ENCODE measurements around the gene BST1.
A peak's percentile ranks its signal among the peaks of the same experiment; 100 is the strongest.
"Not testable (repeated sequence)": the region's sequence is repeated elsewhere in the genome, so short reads cannot be mapped to it uniquely, and the experiment has no call there.

Gene BST1

DNA sequence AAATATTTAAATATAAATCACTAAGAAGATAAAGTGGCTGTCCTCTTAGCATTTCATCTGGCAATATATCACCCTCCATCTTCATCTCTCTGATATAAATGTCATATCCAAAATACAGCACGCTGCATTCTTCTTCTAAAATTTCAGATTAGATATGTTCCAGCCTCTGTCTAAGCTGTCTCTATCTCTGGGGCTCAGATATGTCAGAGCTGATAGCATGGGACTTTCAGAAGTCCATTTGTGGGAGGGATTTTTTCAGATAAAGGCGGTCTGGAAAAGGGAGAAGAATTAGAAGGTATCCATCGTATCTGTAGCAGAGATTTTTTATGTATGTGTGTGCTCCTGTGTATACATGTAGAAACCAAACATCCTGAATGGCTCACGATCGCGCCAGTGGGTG lies 50.2 kb downstream of the BST1 start:
- no peak for DNase-seq (ENCODE audit: low read depth)
- TF ChIP-seq, protein P1, sequence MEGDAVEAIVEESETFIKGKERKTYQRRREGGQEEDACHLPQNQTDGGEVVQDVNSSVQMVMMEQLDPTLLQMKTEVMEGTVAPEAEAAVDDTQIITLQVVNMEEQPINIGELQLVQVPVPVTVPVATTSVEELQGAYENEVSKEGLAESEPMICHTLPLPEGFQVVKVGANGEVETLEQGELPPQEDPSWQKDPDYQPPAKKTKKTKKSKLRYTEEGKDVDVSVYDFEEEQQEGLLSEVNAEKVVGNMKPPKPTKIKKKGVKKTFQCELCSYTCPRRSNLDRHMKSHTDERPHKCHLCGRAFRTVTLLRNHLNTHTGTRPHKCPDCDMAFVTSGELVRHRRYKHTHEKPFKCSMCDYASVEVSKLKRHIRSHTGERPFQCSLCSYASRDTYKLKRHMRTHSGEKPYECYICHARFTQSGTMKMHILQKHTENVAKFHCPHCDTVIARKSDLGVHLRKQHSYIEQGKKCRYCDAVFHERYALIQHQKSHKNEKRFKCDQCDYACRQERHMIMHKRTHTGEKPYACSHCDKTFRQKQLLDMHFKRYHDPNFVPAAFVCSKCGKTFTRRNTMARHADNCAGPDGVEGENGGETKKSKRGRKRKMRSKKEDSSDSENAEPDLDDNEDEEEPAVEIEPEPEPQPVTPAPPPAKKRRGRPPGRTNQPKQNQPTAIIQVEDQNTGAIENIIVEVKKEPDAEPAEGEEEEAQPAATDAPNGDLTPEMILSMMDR (conservative IDR thresholded peaks at IDR 0.05; ENCODE audit: low read depth, low read length) = no peak

DNA sequence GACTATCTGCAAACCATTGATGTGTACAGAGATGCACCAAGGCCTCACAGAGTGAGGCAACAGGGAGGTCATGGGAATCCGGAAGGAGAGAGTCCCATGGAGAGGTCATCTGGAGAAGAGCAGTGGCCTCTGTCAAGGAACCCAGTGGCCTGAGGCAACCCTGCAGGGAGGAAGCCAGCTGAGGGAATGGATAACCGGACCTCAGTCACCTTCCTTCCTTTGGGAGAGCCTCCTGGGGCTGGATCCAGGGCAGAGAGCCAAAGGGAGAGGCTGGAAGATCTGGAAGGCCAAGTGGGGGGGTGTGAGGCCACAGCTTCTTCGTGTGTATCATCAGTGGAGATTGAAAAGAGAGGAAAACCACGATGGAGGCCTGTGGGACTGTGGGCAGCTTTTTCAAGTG lies 50.9 kb downstream of the BST1 start:
- DNase-seq (ENCODE audit: low read depth) = peak; percentile 55
- TF ChIP-seq, protein P1 (conservative IDR thresholded peaks at IDR 0.05; ENCODE audit: low read depth, low read length) = no peak
- no peak overlapping the region for H3K4me3 ChIP-seq (ENCODE audit: low read depth, low read length)

More for the DNA sequence above, 50.2 kb downstream of the BST1 start:
- no peak overlapping the region for H3K4me3 ChIP-seq (ENCODE audit: low read depth, low read length)

GRCh38 chr4:15754323-15754722 lies 51.5 kb downstream of the BST1 start:
- TF ChIP-seq, protein P1 (conservative IDR thresholded peaks at IDR 0.05; ENCODE audit: low read depth, low read length) = no peak
- H3K4me3 ChIP-seq (ENCODE audit: low read depth, low read length) = no peak overlapping the region
- DNase-seq (ENCODE audit: low read depth) = peak; percentile 94

DNA sequence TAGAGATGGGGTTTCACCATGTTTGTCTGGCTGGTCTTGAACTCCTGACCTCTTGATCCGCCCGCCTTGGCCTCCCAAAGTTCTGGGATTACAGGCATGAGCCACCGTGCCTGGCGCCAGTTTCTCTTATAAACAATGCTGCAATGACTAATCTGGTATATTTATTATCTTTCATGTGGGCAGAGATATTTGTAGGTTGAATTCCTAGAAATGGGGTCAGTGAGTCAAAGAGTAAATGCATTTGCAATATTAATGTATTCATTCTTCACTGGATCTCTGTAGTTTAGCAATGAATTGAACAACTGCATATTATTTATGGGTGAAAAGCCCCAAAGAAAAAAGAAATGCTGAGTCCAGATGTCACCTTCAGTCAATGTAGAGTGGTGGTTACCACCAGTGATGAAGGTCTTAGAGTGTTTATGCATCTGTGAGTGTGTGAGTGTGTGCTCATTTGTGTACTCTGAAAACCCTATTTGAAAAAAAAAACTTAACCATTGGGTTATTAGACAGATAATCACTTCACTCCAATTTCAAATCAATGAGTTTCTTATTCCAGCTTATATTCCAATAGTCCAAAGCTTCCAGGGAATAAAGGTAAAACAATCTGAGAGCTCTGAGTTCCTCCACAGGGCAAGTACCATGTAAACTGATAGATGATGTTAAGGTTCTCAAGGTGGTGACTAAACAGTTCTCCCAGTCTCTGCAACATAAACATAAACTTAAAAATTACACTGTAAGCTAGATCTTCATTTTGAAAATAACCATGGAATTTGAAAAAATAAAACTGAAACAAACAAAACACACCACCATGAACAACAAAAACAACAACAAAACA lies 52.7 kb downstream of the BST1 start:
- TF ChIP-seq, protein P1 (conservative IDR thresholded peaks at IDR 0.05; ENCODE audit: low read depth, low read length) = no peak
- H3K4me3 ChIP-seq (ENCODE audit: low read depth, low read length) = no peak overlapping the region
- peak; percentile 85 for DNase-seq (ENCODE audit: low read depth)

- DNase-seq (ENCODE audit: low read depth) = peak; percentile 73
- no peak overlapping the region for H3K4me3 ChIP-seq (ENCODE audit: low read depth, low read length)
- TF ChIP-seq, protein P1 (conservative IDR thresholded peaks at IDR 0.05; ENCODE audit: low read depth, low read length) = peak; percentile 83
These were observed 53.5 kb downstream of the BST1 start for GRCh38 chr4:15756361-15756861.

DNA sequence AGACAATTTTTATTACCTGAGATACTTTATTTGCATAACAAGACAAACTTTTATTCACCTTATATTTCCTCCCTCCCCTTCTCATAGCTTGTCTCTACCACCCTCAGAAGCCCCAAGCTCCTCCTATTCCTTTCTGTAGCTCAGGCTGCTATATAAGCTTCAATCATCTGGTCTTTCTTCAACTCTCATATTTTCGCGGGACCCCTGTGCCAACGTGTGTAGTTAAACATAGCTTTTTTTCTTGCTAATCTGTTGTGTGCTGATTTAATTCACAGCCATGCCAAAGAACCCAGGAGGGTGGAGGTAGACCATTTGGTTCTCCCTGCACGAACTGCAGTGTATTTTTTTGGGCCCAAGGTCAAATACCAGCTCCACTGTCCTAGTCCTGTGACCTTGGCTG lies 54.2 kb downstream of the BST1 start:
- no peak overlapping the region for H3K4me3 ChIP-seq (ENCODE audit: low read depth, low read length)
- TF ChIP-seq, protein P1 (conservative IDR thresholded peaks at IDR 0.05; ENCODE audit: low read depth, low read length) = no peak
- no peak for DNase-seq (ENCODE audit: low read depth)

DNA sequence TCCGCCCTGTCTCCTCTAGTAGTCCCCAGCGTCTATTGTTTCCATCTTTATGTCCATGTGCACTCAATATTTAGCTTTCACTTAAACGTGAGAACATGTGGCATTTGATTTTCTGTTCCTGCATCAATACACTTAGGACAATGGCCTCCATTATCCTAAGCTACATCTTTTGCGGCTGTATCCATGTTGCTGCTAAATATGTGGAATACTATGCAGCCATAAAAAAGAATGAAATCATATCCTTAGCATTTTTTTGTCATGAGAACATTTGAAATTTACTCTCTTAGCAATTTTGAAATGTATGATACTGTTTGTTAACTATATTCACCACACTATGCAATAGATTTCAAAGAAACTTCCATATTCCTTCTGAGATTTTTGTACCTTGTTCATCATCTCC lies 55.4 kb downstream of the BST1 start:
- no peak for DNase-seq (ENCODE audit: low read depth)
- no peak overlapping the region for H3K4me3 ChIP-seq (ENCODE audit: low read depth, low read length)
- TF ChIP-seq, protein P1 (conservative IDR thresholded peaks at IDR 0.05; ENCODE audit: low read depth, low read length) = no peak

DNA sequence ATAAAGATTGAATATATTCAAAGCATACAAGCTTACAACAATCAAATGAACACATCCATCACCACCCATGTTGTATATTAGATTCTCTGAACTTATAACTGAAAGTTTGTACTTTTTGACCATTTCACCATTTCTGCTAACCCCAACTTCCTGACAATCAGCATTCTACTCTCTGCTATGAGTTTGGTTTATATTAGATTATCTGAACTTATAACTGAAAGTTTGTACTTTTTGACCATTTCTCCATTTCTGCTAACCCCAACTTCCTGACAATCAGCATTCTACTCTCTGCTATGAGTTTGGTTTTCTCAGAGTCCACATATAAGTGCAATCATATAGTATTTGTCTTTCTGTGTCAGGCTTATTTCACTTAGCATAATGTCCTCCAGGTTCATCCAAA lies 59.6 kb downstream of the BST1 start:
- not testable (repeated sequence) for DNase-seq (ENCODE audit: low read depth); H3K4me3 ChIP-seq (ENCODE audit: low read depth, low read length)
